Ascending aorta (tissue), 2 donors: ENCODE results near the gene DCXR. TPM values are rescaled to one million over a fixed set of nuclear protein-coding genes. Genes with fewer than 3 reads are reported as not detected.

ENCODE experiments used
- DNase-seq, 2 donors: peaks; one replicate each; pipeline ENCODE4 v3.0.0-alpha.2; 2019; ENCODE audit warnings: low spot score in 2 of 2
- H3K27ac ChIP-seq, 2 donors: fragments of 200-600 bp; sonication (generic); one replicate each; pipeline ENCODE4 v1.5.1; 2016 to 2017; ENCODE audit warnings: mild to moderate bottlenecking in 1 of 2
- H3K27me3 ChIP-seq: fragments of 200-600 bp; sonication (generic); one replicate; pipeline ENCODE4 v1.5.1; 2017
- H3K36me3 ChIP-seq, 2 donors: fragments of 200-600 bp; sonication (generic); one replicate each; pipeline ENCODE4 v1.5.1; 2016
- H3K4me1 ChIP-seq, 2 donors: fragments of 200-600 bp; sonication (generic); one replicate each; pipeline ENCODE4 v1.5.1; 2016 to 2017; ENCODE audit warnings: mild to moderate bottlenecking in 1 of 2
- H3K4me3 ChIP-seq, 2 donors: fragments of 200-600 bp; sonication (generic); one replicate each; pipeline ENCODE4 v1.5.1; 2016 to 2017; ENCODE audit warnings: mild to moderate bottlenecking in 1 of 2
- H3K9me3 ChIP-seq, 2 donors: fragments of 200-600 bp; sonication (generic); one replicate each; pipeline ENCODE4 v1.5.1; 2016
- CTCF ChIP-seq, 3 experiments: fragments of 200-600 bp in 2 of 3; fragments of 450-650 bp in 1 of 3; sonication (generic) in 2 of 3; IDR thresholded peaks; one replicate each; pipeline ENCODE4 v1.5.1; 2016 to 2019; ENCODE audit warnings: antibody characterized with exemption in 3 of 3, mild to moderate bottlenecking in 1 of 3, moderate library complexity in 1 of 3
- intact Hi-C: fragments of 100-400 bp; cut with DNase I; formaldehyde crosslinking; loops from one replicate; pipeline ENCODE4 v1.15.1; 2023
- total RNA-seq: library from RNA; depleted of rRNA; stranded (reverse); fragments of >200 nt; gene quantifications from one replicate; pipeline ENCODE4 v1.1.0, GENCODE V29; 2016

Gene DCXR
- total RNA-seq, 1 donor from 2014 or later: 160 TPM

GRCh38 chr17:82048571-82048971, 11.1 kb upstream of the DCXR start:
- H3K4me1 ChIP-seq: peaks cover 18 to 19% of the 10 kb centered on the region in 2 donors
- no peaks in the 10 kb centered on the region for H3K27me3 ChIP-seq
- TF ChIP-seq CTCF (IDR thresholded peaks at IDR 0.05): no peak
- H3K4me3 ChIP-seq: no peak overlapping the region
- H3K27ac ChIP-seq: no peak overlapping the region
- no peaks in the 10 kb centered on the region for H3K9me3 ChIP-seq
- intact Hi-C loops: no loop called here
- peaks cover 15 to 33% of the 10 kb centered on the region in 2 donors for H3K36me3 ChIP-seq
- DNase-seq: no peak

GRCh38 chr17:82047914-82048570, 10.5 kb upstream of the DCXR start:
- no peak overlapping the region for H3K27ac ChIP-seq
- no peak for DNase-seq
- no peak overlapping the region for H3K4me3 ChIP-seq
- no peak for TF ChIP-seq CTCF (IDR thresholded peaks at IDR 0.05)
- intact Hi-C loops: no loop called here
- H3K27me3 ChIP-seq: no peaks in the 10 kb centered on the region
- H3K9me3 ChIP-seq: no peaks in the 10 kb centered on the region
- H3K36me3 ChIP-seq: peaks cover 15 to 33% of the 10 kb centered on the region in 2 donors
- peaks cover 17 to 18% of the 10 kb centered on the region in 2 donors for H3K4me1 ChIP-seq

GRCh38 chr17:82047379-82047778, 9.9 kb upstream of the DCXR start:
- DNase-seq: no peak
- peaks cover 15 to 33% of the 10 kb centered on the region in 2 donors for H3K36me3 ChIP-seq
- H3K27me3 ChIP-seq: no peaks in the 10 kb centered on the region
- TF ChIP-seq CTCF (IDR thresholded peaks at IDR 0.05): no peak
- intact Hi-C loops: no loop called here
- H3K27ac ChIP-seq: no peak overlapping the region
- H3K4me3 ChIP-seq: no peak overlapping the region
- H3K4me1 ChIP-seq: peaks cover 11 to 12% of the 10 kb centered on the region in 2 donors
- no peaks in the 10 kb centered on the region for H3K9me3 ChIP-seq

- intact Hi-C loops: no loop called here
- DNase-seq: no peak
- Histone ChIP-seq H3K27ac (no peak overlapping the region), H3K36me3 (peaks cover 15 to 33% of the 10 kb centered on the region in 2 donors), H3K9me3 (no peaks in the 10 kb centered on the region), H3K27me3 (no peaks in the 10 kb centered on the region), H3K4me1 (peaks cover 9 to 10% of the 10 kb centered on the region in 2 donors), H3K4me3 (no peak overlapping the region)
- no peak for TF ChIP-seq CTCF (IDR thresholded peaks at IDR 0.05)
Measured at GRCh38 chr17:82046903-82047302, 9.4 kb upstream of the DCXR start.

GRCh38 chr17:82045936-82046484, 8.5 kb upstream of the DCXR start:
- Histone ChIP-seq H3K27me3 (no peaks in the 10 kb centered on the region), H3K9me3 (no peaks in the 10 kb centered on the region), H3K4me1 (peaks cover 9% of the 10 kb centered on the region in 2 donors), H3K27ac (no peak overlapping the region), H3K36me3 (peaks cover 15 to 33% of the 10 kb centered on the region in 2 donors), H3K4me3 (no peak overlapping the region)
- no peak for DNase-seq
- TF ChIP-seq CTCF (IDR thresholded peaks at IDR 0.05): no peak
- intact Hi-C loops: no loop called here
